Forelimb muscle (tissue), 1 donor: ENCODE data around the gene KIAA1210. TPM values are rescaled to one million over a fixed set of nuclear protein-coding genes. Genes with fewer than 3 reads are reported as not detected.
"Not testable (repeated sequence)": the region's sequence is repeated elsewhere in the genome, so short reads cannot be mapped to it uniquely, and the experiment has no call there.

Source experiments
- DNase-seq: peaks from one replicate; pipeline ENCODE4 v3.0.0-alpha.2; 2013; ENCODE audit warnings: low read depth
- polyA plus RNA-seq: library from polyadenylated mRNA; unstranded; fragments of 120-200 nt; gene quantifications from one replicate; pipeline ENCODE4 v1.2.1, GENCODE V29; 2013; ENCODE audit not compliant: insufficient read length

Gene KIAA1210
- polyA plus RNA-seq, 1 donor: 0.24 TPM

DNA sequence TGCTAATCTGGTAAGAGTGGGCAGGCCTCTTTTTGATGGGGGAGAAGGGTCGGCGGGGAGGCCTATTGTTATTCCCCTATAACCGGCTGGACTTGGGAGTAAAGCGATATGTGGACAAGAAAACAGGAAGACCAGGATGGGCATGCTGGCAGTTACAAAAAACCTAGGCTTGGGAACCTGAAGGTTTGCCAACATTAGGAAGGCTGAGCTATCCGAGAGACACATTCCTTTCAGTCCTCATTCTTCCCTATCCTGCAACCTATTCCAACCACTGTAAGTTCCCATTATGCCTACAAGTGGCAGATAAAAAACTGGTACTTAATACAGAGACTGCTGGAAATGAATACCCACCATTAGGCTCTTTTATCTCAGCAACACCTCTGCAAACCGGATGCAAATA, 87.2 kb downstream of the KIAA1210 start:
- DNase-seq: no peak

DNA sequence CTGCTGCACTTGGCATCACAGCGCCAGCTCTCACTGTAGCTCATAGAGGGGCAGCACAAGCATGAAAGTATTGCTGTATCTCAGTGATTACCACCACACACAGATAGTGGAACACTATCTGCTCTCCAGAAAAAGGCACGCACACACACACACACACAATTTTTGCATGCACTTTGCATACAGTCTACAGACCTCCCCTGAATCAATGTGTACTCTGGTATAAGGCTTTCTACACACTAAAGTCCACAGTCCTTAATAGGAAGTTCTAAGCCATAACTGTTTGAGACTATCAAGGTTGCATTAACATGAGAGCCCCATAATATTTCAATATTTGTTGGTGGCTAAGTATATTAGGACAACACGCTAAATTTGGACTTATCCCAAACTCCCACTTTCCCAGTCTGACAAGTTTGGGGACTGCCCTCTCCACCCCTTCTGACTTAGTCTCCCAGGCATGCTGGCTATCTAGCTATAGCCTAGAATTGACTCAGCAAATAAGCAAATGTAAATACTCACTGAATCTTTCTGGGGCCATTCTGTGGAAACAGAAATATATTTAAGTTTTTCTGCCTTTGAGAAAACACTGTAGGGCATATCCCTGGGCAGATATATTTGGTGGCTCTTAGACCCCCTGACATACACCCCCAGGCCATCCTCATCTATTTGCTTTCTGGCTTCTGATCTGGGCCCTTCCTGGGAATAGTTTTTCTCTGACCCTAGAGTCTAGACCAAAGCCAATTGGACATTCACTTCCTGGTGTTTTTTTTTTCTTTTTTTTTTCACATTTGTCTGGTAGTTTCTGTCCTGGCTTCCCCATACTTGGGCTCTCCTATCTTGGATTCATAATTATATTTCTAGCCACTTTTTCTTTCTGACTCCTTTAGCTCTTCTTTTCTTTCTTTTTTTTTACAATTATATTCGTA, 91.2 kb downstream of the KIAA1210 start:
- no peak for DNase-seq

DNA sequence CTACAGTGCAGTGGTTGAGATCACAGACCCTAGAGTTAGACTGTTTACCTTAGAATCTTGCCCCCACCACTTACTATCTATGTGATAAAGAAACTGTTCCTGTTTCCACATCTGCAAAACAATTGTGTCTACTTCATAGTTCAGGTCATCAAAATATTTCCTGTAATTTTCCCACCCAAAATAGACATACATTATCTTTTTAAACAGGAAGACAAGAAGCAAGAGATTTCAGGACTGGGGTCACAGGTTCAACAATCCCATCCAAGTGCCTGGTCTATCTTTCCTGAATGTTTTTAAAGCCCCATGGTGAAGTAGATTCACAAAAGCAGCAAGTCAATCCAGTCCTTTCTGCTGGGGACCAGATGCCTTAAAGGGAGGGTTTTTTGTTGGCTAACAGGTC, 96.6 kb downstream of the KIAA1210 start:
- no peak for DNase-seq

DNA sequence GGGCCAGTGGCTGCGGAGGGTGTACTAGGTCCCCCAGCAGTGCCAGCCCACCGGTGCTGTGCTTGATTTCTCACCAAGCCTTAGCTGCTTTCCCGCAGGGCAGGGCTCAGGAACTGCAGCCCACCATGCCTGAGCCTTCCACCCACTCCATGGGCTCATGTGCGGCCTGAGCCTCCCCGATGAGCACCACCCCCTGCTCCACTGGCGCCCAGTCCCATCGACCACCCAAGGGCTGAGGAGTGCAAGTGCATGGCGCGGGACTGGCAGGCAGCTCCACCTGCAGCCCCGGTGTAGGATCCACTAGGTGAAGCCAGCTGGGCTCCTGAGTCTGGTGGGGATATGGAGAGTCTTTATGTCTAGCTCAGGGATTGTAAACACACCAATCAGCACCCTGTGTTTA, 98.0 kb downstream of the KIAA1210 start:
- DNase-seq: not testable (repeated sequence)

DNA sequence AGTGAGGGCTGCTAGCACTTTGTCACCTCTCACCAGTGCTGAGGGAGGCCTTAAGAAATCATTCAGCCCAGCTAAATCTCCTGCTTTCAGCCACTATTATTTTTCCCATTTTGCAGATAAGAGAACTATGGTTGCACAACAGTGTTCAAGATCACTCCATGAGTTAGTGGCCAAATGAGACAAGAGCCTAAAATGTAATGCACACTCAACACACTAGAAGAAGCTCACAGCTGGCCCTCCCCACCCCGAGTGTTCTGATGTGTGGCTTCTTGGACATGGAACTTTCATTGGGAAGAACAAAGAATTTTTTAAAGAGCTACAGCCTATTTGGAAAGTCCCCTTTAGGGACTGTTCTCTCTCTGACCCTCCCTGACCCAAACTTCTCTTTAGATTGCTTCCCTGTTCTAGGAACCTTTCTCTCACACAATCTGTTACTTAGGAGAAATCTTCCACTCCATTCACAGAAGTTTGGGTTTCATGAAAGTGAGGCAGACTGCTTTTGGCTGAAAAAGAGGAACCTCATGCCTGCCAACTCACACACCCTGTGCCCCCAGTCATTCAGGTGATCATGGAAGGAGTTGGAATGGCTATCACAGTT, 98.8 kb downstream of the KIAA1210 start:
- DNase-seq: no peak

Other genes starting within 250 kb of the KIAA1210 start
- 3.5 TPM for gene LONRF3, start 153.2 kb downstream of the KIAA1210 start, polyA plus RNA-seq
- not detected for gene CT47C1, start 54.8 kb downstream of the KIAA1210 start, polyA plus RNA-seq
- 74.2 TPM for gene PGRMC1, start 108.5 kb upstream of the KIAA1210 start, polyA plus RNA-seq